Hepatocyte (in vitro differentiated cells): Measurements from ENCODE around the gene AQR. TPM values are rescaled to one million over a fixed set of nuclear protein-coding genes. Genes with fewer than 3 reads are reported as not detected.

Experiments used
- DNase-seq: peaks from one replicate; pipeline ENCODE4 v3.0.0-alpha.2; 2016; ENCODE audit warnings: low spot score
- H2AFZ ChIP-seq: fragments of 200-600 bp; sonication (generic); 2 replicates; pipeline ENCODE4 v1.6.0; 2016; ENCODE audit warnings: antibody characterized with exemption, mild to moderate bottlenecking
- H3K27ac ChIP-seq: fragments of 200-600 bp; sonication (generic); 2 replicates; pipeline ENCODE4 v1.5.1; 2016; ENCODE audit warnings: mild to moderate bottlenecking
- H3K27me3 ChIP-seq: fragments of 200-600 bp; sonication (generic); 2 replicates; pipeline ENCODE4 v1.6.1; 2016
- H3K36me3 ChIP-seq: fragments of 200-600 bp; sonication (generic); replicated peaks from 2 replicates; pipeline ENCODE4 v1.5.1; 2016; ENCODE audit warnings: low read depth; ENCODE audit not compliant: insufficient read depth
- H3K4me1 ChIP-seq: fragments of 200-600 bp; sonication (generic); 2 replicates; pipeline ENCODE4 v1.5.1; 2016; ENCODE audit warnings: mild to moderate bottlenecking, moderate library complexity; ENCODE audit not compliant: insufficient read depth
- H3K4me2 ChIP-seq: fragments of 200-600 bp; sonication (generic); 2 replicates; pipeline ENCODE4 v1.6.0; 2016
- H3K4me3 ChIP-seq: fragments of 200-600 bp; sonication (generic); 2 replicates; pipeline ENCODE4 v1.5.1; 2016; ENCODE audit warnings: mild to moderate bottlenecking
- H3K79me2 ChIP-seq: fragments of 200-600 bp; sonication (generic); 2 replicates; pipeline ENCODE4 v1.6.0; 2017; ENCODE audit warnings: mild to moderate bottlenecking
- H3K9me2 ChIP-seq: fragments of 200-600 bp; sonication (generic); replicated peaks from 2 replicates; pipeline ENCODE4 v1.6.0; 2017; ENCODE audit warnings: mild to moderate bottlenecking; ENCODE audit not compliant: insufficient read depth
- H3K9me3 ChIP-seq: fragments of 200-600 bp; sonication (generic); 2 replicates; pipeline ENCODE4 v1.5.1; 2016; ENCODE audit warnings: low read depth, mild to moderate bottlenecking
- H4K20me1 ChIP-seq: fragments of 200-600 bp; sonication (generic); 2 replicates; pipeline ENCODE4 v1.6.0; 2016; ENCODE audit warnings: mild to moderate bottlenecking; ENCODE audit not compliant: insufficient read depth, poor library complexity, severe bottlenecking
- EZH2 ChIP-seq: fragments of 200-600 bp; sonication (generic); IDR thresholded peaks from 2 replicates; pipeline ENCODE4 v1.6.1; 2016; ENCODE audit warnings: antibody characterized with exemption, mild to moderate bottlenecking, borderline replicate concordance
- EZH2phosphoT487 ChIP-seq: fragments of 200-600 bp; sonication (generic); IDR thresholded peaks from one replicate; pipeline ENCODE4 v1.6.1; 2018; ENCODE audit warnings: antibody characterized with exemption, mild to moderate bottlenecking, low read depth, moderate library complexity; ENCODE audit not compliant: unreplicated experiment, severe bottlenecking
- WGBS: methylation state at CpG from one replicate; pipeline ENCODE4 v1.1.6; 2016; ENCODE audit warnings: low lambda C conversion rate; ENCODE audit errors: missing lambda C conversion rate; 5-methylcytosine and 5-hydroxymethylcytosine counted together
- polyA plus RNA-seq: library from polyadenylated mRNA; unstranded; fragments of >200 nt; fragmentation: Nextera tagmentation; extraction: Ambion mirVana; gene quantifications from 2 replicates; pipeline ENCODE4 v1.2.1, GENCODE V29; 2016
- total RNA-seq: library from RNA; depleted of rRNA; stranded (reverse); fragments of >200 nt; gene quantifications from 2 replicates; pipeline ENCODE4 v1.2.3, GENCODE V29; 2014
- TF ChIP-seq, protein P1 (sequence below): fragments of 200-600 bp; sonication (generic); IDR thresholded peaks from 2 replicates; pipeline ENCODE4 v1.5.1; 2016; ENCODE audit warnings: antibody characterized with exemption, mild to moderate bottlenecking; ENCODE audit not compliant: poor library complexity

Gene AQR
- total and polyA plus RNA-seq, 2 experiments from 2014 or later, result 15.3 to 39.8 TPM

DNA sequence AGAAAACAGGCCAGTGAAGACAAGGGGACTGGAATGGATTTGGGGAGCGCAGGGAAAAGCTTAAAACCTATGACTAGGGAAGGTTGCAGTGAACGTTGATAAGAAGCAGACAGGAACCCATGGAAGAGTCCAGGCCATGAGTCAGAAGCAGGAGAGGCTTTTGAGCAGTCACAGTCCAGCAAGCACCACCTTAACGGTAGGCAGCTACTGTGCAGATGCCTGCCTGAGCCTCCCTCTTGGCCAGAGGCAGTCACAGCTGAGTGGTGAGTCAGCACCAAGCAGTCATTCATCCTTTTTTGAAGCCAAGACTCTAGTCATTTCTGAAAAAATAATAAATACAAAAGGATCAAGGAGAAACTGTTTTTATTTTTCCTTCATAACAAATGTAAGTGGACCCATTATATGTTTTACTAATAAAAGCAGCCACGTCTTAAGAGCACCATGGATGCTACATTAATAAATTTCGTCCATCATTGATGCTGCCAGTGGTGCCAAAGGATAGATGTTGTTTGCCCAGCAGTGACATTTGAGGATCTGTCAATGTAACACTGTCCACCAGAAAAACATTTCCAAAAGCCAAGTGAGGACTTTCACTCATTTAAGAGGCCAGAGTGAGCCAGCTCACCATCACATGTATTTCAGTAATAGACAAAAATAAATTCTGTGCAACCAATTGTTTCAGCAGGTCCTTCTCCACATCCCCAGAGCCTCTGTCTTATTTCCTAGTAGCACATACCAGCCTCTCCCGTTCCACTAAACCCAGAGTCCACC lies 132.1 kb downstream of the AQR start:
- H3K4me3 ChIP-seq, result no peak overlapping the region
- H3K9me3 ChIP-seq, result no peaks in the 10 kb centered on the region
- TF ChIP-seq, protein P1, sequence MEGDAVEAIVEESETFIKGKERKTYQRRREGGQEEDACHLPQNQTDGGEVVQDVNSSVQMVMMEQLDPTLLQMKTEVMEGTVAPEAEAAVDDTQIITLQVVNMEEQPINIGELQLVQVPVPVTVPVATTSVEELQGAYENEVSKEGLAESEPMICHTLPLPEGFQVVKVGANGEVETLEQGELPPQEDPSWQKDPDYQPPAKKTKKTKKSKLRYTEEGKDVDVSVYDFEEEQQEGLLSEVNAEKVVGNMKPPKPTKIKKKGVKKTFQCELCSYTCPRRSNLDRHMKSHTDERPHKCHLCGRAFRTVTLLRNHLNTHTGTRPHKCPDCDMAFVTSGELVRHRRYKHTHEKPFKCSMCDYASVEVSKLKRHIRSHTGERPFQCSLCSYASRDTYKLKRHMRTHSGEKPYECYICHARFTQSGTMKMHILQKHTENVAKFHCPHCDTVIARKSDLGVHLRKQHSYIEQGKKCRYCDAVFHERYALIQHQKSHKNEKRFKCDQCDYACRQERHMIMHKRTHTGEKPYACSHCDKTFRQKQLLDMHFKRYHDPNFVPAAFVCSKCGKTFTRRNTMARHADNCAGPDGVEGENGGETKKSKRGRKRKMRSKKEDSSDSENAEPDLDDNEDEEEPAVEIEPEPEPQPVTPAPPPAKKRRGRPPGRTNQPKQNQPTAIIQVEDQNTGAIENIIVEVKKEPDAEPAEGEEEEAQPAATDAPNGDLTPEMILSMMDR, result no peak
- TF ChIP-seq EZH2phosphoT487 (no peak), EZH2 (no peak)
- no peaks in the 10 kb centered on the region for H3K36me3 ChIP-seq
- no peaks in the 10 kb centered on the region for H3K9me2 ChIP-seq
- 60% methylated on average over 6 of the region's 6 CpGs for WGBS
- H4K20me1 ChIP-seq, result no peaks in the 10 kb centered on the region
- no peak overlapping the region for H3K4me2 ChIP-seq
- H3K79me2 ChIP-seq, result no peaks in the 10 kb centered on the region
- H2AFZ ChIP-seq, result no peak overlapping the region
- H3K27me3 ChIP-seq, result no peaks in the 10 kb centered on the region
- peak; percentile 41 for DNase-seq
- no peaks in the 10 kb centered on the region for H3K4me1 ChIP-seq
- no peak overlapping the region for H3K27ac ChIP-seq

DNA sequence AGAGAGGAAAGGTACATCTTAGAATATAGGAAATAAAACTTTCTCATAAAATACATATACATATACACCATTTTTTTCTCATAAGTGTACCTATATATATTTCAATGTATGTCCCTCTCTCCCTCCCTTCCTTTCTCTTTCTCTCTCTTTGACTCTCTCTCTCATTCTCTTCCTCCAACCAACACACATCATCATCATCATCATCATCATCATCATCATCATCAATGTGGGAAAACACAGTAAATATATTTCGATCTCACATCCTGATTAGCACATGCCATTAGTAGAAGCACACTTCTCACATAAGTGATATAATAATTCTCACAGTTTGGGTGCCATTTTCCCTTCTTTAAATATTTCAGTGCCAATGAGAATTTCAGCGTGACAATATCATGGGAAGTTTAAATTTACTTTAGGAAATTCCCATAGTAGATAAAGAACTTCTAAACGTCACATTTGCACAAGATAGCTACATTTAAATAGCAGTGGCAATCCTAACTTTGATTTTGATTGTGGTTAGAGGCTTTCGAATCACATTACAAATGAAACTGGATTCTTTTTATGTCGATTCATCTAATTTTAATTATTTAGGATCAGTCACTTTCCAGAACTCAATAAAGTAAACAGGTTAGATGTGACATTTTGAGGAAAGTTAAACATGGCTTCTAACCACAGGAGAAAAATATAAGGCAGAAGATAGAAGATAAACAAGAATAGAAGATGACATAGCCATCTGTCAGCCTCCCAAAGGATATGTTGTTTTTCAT lies 141.2 kb downstream of the AQR start:
- H3K4me2 ChIP-seq, result no peak overlapping the region
- H3K4me1 ChIP-seq, result no peaks in the 10 kb centered on the region
- WGBS, result 89% methylated on average over 5 of the region's 5 CpGs
- no peaks in the 10 kb centered on the region for H3K79me2 ChIP-seq
- no peak for TF ChIP-seq EZH2phosphoT487
- TF ChIP-seq, protein P1, result no peak
- TF ChIP-seq EZH2, result no peak
- no peak overlapping the region for H3K27ac ChIP-seq
- no peak overlapping the region for H2AFZ ChIP-seq
- no peaks in the 10 kb centered on the region for H3K9me2 ChIP-seq
- no peak for DNase-seq
- H3K4me3 ChIP-seq, result no peak overlapping the region
- H3K27me3 ChIP-seq, result no peaks in the 10 kb centered on the region
- no peaks in the 10 kb centered on the region for H3K36me3 ChIP-seq
- no peaks in the 10 kb centered on the region for H3K9me3 ChIP-seq
- no peaks in the 10 kb centered on the region for H4K20me1 ChIP-seq

DNA sequence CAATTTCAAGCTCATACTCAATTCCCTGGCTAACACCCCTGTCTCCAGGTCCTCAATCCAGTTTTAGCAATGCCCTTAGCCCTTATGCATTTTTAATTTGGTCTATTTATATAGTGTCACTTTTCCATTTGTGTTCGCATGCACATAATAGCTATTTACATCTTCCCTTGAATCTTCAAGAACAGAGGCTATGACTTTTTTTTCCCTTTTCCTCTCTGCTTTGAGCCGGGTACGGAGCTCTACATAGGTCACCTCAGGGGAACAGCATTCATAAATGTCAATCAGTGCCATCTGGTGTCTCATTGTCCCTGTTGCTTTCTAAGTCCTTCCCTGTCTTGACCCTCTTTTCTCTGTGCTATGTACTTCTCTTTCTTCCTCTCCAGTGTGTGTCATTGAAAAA lies 147.7 kb downstream of the AQR start:
- Histone ChIP-seq H2AFZ (no peak overlapping the region), H3K9me2 (no peaks in the 10 kb centered on the region), H3K4me3 (no peak overlapping the region), H3K79me2 (no peaks in the 10 kb centered on the region), H3K4me2 (no peak overlapping the region), H4K20me1 (no peaks in the 10 kb centered on the region), H3K27ac (no peak overlapping the region), H3K4me1 (no peaks in the 10 kb centered on the region), H3K27me3 (no peaks in the 10 kb centered on the region), H3K36me3 (no peaks in the 10 kb centered on the region), H3K9me3 (no peaks in the 10 kb centered on the region)
- 82% methylated on average over 3 of the region's 3 CpGs for WGBS
- no peak for DNase-seq
- TF ChIP-seq EZH2phosphoT487, result no peak
- no peak for TF ChIP-seq EZH2
- TF ChIP-seq, protein P1, result no peak
